HG03520 (cell line): Measurements from ENCODE around the gene CRB1.
A peak's percentile ranks its signal among the peaks of the same experiment; 100 is the strongest.
"Not testable (repeated sequence)": the region's sequence is repeated elsewhere in the genome, so short reads cannot be mapped to it uniquely, and the experiment has no call there.

ENCODE experiments used
- ATAC-seq: cut with Tn5 transposase; IDR thresholded peaks from one replicate; pipeline ENCODE4 v1.9.1; 2021; ENCODE audit warnings: mild to moderate bottlenecking, moderate library complexity; ENCODE audit not compliant: unreplicated experiment

Gene CRB1

DNA sequence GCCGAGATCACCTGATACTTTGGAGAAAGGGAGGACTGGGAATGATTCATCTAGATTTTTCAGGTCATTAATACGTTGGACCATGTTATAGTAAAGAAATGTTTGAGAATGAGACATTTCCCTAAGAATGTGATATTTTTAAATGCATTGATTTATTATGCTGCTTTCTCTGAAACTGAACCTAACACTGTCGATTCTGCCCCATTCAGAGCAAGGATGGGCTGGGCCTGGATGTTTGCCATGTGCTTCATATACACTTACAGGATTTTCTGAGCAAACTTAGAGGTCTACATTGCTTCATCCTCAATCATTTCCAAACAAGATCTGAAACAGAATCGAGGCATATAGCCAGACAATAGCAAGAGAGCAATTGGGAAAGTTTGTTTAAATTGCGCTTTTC is 183.3 kb downstream of the CRB1 start:
- ATAC-seq = no peak

GRCh38 chr1:197453376-197454058 is 185.5 kb downstream of the CRB1 start:
- ATAC-seq = no peak

- ATAC-seq = no peak
These were observed 194.5 kb downstream of the CRB1 start for GRCh38 chr1:197462539-197462938.

GRCh38 chr1:197463142-197463541 is 195.1 kb downstream of the CRB1 start:
- ATAC-seq = no peak

GRCh38 chr1:197464044-197464443 is 196.0 kb downstream of the CRB1 start:
- ATAC-seq = no peak

DNA sequence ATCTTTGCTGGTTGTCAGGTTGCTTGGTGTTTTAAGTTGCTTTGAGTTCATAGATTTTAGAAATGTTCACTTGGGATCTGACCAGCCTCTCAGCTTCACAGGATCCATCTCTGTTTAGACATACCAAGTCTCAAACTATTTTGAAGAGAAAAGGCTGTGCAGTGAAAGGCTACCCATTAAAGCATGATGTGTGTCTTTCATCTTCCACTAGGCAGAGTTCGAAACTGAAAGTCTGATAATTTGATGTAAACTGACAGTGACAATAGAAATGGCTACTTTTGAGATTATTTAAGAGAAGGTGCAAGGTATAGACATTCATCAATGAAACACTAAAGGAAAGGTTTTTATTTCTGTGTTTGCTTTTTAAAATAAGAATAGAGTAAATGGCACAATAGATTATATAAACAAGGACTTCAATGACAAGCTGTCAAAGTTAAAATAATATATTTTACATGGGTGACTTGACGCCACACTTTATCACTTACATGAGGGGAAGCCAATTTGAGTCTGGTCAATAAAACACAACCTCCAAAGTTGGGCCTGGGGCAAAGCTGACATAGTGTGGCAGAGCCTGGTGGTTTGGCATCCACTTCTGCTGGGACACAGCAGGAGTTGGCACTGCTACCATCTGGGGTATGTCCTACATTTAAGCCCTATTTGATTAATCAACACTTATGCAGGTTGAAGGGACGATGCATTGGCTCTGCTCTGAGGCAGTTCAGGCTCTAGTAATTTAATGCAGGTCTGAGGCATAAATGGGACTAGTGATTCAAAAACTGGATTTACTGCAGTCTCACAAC is 197.7 kb downstream of the CRB1 start:
- peak; percentile 46 for ATAC-seq

DNA sequence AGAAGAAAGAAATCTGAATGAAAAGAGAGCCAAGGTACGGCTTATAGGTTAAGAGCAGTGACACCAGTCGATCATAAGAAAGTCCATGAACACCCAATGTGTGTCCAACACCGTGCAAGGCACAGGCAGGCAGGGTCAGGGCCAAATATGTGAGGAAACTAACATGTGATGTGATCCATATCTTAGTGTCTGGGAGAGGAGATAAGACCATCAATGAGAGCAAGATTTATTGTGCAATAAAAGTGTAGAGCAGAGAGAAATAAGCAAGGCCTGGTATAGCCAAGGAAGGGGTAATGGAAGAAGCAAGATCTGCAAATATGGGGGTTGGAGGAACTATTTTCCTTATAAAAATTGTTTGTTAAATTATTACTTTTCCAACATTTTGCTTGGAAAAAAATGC is 198.8 kb downstream of the CRB1 start:
- no peak for ATAC-seq

- ATAC-seq = no peak
These were observed 199.8 kb downstream of the CRB1 start for GRCh38 chr1:197467881-197468280.

- no peak for ATAC-seq
These were observed 200.6 kb downstream of the CRB1 start for GRCh38 chr1:197468543-197469175.

DNA sequence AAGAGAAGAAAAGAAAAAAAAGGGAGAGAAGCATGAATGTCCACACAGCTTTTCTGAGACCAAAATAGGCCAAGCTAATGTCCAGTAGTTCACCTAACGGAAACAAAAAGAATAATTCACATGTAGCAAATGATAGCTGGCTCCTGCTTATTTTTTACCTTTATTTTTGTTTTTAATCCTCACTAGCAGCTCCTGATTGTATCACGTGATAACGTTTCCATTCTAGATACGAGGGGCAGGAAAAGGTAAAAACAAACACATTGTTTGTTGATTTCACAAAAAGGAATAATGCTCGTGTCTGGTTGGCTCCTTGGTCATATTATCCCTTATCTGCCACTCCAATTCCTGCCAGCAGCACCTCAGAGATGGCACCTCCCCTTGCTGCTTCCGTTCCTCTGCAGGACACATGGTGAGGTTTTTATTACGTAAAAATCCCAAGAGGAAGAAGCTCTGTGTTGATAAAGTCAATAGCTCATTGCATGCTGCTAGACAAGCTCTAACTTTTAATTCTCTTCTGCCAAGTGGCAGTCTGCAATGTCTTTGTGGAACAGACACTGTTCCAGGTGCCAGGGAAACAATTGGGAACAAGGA is 201.7 kb downstream of the CRB1 start:
- no peak for ATAC-seq

DNA sequence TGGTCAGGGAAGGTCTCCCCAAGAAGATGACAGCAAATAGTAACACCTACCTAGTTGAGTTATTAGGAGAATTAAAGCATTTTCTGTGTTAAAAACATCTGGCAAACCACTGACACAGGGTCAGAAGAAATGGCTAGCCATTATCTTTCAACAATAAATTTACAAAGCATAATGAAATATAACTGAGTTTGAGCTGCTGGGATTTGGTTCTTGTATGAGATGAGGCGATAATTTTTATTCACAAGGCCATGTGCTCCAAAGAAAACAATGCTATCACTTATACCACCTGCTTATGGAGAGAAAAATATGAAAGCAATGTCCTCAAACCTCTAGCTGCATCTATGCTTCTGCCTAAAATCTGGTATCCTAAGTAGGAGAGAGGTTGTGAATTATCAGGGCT is 202.3 kb downstream of the CRB1 start:
- ATAC-seq = no peak

GRCh38 chr1:197471248-197471985 is 203.4 kb downstream of the CRB1 start:
- ATAC-seq = no peak

- ATAC-seq = no peak
These were observed 204.1 kb downstream of the CRB1 start for GRCh38 chr1:197472141-197472540.

DNA sequence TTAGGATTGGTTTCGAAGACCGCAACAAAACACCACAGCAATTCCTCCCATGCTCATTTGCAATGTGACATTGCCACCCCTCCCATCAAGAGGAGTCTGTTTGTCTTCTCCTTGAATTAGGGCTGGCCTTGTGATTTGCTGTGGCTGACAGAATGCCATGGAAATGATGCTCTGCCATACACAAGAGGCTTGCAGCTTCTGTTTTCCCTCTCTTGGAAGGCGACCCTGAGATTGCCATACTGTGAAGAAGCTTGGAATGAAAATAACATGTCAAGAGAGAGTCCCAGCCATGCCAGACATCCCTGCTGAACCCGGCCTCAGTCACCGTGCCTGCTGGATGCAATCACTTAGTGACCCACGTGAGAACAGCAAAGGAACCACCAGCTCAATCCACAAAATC is 212.4 kb downstream of the CRB1 start:
- no peak for ATAC-seq

GRCh38 chr1:197481101-197481500 is 213.0 kb downstream of the CRB1 start:
- ATAC-seq = no peak

DNA sequence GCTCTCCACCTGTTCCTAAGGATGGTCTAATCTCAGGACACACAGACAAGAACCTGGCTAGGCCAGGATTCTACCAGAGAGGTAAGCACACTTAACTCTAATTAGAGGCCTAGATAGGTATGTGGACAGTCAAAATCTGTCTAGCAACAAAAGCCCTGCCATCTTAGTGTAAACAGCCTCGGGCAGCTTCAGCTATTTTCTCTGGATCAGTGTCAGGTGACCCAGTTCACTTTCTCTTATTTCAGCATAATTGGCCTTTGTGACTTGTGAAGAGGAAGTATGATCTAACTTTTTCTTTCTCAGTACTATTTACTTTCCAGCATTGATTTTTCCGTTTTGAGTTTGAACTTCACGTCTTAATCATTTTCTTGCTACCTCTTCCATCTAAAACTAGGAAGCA is 217.7 kb downstream of the CRB1 start:
- no peak for ATAC-seq

DNA sequence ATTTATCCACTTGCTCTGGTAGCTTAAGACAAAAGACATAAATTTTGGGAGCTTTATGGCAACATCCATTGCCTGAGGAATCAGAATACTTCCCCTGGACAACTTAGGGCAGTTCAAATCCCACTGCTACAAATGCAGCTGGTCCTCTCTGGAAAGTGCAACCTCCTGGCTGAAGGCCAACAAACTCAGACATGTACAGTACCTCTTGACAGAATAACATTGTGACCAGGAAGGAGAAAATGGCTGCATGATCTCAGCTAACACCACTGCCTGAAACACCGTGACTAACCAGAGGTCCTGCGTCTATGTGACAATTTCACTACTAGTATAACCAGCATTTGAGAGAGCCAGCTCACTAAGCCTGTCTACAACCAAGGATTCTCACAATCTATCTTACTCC is 218.9 kb downstream of the CRB1 start:
- ATAC-seq = no peak

- not testable (repeated sequence) for ATAC-seq
These were observed 223.5 kb downstream of the CRB1 start for GRCh38 chr1:197491505-197491904.

GRCh38 chr1:197496722-197497121 is 228.7 kb downstream of the CRB1 start:
- no peak for ATAC-seq

GRCh38 chr1:197510691-197511378 is 242.8 kb downstream of the CRB1 start:
- ATAC-seq = no peak
